GM21786 (cell line): ENCODE measurements around the gene BORCS5.
"Not testable (repeated sequence)": the region's sequence is repeated elsewhere in the genome, so short reads cannot be mapped to it uniquely, and the experiment has no call there.

Experiments
- ATAC-seq: cut with Tn5 transposase; IDR thresholded peaks from one replicate; pipeline ENCODE4 v1.9.1; 2021; ENCODE audit not compliant: unreplicated experiment

BORCS5 gene

DNA sequence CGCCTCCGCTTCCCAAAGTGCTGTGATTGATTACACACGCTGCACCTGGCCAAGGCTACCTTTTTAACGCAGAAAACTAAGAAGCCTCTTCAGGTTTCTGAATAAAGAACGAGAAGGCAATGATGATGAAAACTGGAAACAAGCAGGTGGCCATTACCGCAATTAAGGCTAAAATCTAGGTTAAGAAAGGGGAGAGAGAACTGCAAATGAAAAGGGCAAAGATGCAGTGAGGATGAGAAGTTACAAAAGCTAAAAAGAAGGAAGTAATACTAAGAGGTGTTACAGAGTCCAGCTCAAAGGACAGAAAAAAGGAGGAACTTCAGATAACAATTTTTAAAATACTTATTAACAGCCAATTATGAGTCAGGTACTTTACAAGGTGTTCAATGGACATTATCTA is 126.1 kb downstream of the BORCS5 start:
- peak; percentile 44 for ATAC-seq

DNA sequence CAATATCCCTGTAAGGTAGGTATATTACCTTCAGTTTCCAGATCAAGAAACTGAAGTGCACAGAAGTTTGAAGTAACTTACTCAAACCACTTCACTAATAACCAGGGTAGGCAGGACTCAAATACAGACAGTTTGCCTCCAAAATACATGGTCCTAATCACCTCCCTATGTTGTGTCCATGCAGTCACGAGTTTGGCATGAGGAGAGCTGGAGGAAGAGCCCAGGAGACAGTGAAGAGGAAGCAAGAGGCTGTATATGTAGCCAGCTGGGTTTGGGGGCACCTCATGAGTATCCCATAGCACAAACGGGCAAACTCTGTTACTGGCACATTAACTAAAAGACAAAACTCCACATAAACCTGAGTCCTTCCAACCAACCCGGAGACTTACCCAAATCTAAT is 126.6 kb downstream of the BORCS5 start:
- ATAC-seq, result no peak

DNA sequence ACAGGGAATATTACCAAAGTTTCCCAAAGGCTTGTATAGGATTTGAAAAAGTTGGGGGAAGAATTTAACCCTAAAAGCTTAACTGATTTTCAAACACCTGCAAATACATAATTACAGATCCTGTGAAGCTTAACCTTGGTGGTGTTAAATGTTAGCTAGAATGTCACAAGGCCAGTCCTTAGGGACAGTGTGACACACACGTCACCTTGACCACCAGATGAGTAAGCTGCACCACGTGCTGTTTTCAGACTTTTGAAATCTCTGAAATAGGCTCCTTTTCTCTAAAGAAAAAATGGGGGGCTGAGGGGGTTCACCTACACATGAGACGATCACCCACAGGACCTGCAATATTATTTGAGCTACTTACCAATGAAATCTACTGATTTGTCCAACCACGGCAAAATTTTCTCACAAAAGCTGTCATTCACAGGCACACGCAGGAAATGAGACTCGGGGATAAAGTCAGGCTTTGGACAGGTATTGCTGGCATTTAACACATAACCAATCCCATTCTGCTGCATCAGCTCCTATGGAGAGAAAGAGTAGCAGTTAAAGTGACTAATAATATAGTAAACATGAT is 129.9 kb downstream of the BORCS5 start:
- peak; percentile 85 for ATAC-seq

DNA sequence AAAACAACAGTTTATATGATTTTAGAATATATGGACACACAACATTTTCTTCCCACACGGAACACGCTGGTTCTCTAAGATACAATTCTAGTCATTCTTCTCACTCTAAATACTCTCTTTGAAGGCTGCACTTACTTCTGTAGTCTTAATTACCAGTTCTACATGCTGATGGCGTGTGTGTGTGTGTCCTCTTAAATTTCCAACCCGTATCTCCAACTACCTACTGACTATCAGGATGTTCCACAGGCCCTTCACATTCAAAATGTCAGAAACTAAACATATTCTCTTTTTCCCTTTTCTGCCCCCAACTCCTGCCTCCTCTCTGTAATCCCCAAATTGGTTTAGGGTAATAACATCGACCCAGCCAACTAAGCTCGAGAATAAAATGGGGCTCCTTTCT is 130.6 kb downstream of the BORCS5 start:
- no peak for ATAC-seq

DNA sequence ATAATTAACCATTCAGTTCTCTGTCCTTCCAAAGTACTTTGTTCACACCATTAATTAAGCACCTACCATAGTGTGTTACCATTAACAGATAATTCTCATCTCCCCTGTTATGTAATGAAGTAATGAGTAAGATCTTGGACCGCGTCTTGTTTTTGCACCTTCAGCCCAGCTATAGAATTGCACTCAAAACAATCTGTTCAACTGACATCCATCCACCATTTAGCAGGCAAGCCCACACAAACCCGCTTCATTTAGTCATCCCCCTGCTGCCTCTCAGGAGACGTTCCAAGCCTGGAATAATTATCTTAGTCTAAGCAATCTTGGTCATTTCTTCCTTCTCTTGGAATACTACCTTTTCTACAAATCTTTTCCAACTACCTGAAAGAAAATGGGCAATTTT is 131.4 kb downstream of the BORCS5 start:
- ATAC-seq, result no peak

DNA sequence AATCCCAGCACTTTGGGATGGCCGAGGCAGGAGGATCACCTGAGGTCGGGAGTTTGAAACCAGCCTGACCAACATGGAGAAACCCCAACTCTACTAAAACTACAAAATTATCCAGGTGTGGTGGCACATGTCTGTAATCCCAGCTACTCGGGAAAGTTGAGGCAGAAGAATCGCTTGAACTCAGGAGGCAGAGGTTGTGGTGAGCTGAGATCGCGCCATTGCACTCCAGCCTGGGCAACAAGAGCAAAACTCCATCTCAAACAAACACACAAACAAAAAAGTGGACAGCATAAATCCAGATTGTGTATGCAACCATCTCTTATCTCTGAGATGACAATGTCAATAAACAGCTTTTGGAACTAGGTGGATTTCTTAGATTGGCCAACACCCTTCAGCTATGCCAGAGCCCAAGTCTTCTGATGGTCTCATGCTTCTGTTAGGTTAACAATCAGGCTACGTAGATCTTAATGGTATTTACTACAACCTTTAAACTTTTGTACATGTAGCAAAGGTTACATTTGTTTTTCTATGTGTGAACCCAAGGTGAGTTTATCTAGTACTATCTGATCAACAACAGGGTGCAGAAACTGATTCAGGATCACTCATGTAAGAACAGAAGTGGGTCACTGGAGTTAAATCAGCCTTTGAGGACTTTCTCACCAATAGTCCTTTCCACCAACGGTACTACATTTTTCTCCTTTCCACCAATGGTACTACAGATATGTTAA is 132.1 kb downstream of the BORCS5 start:
- ATAC-seq, result no peak

DNA sequence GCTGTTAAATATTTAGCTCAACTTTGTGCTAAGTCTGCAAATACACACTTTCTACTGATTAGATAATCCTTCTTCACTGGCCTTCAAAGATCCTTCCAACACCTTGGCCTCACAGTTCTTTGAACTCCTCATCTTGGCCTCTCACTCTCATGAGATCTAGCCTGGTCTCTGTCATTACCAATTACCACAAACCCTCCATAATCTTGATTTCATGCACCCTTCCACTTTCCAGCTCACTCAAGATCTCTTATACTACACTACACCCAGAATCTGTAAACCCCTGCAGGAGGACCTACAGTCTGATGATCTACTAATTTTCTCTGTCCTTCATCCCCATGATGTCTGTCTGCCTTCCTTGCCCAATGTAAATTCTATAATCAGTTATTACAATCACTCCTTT is 134.7 kb downstream of the BORCS5 start:
- no peak for ATAC-seq

DNA sequence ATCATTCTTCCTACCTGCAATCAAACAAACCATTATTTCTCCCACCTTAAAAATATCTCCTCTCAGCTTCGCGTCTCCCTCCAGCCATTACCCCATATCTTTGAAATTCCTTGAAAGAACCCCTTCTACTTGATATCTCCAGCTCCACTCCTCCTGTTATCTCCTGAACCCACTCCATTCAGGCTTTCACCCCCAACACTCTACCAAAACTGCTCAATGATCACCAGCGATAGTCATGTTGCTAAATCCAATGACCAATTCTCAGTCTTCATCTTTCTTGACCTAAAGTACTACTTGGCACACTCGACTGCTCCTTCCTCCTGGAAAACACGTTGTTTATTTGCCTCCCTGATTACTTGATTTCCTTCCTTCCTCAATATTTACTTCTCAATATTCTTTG is 135.7 kb downstream of the BORCS5 start:
- ATAC-seq, result no peak

DNA sequence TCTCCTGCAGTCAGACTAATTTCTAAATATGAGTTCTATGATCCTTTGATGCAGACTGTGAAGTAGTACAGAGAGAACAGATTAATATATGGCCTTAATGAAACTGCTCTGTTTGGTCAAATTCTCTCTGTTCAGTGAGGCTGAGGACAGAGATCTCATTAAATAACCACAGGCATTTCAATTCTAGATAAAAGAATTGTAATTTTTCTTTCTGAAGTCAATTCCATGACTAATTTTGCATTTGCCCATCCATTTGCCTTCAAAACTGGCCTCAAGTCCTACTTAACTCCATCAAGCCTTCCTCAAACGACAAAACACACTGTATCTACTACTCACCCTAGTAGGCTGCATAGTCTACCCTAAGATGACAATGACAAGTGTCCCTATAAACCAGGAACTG is 138.7 kb downstream of the BORCS5 start:
- ATAC-seq, result no peak

DNA sequence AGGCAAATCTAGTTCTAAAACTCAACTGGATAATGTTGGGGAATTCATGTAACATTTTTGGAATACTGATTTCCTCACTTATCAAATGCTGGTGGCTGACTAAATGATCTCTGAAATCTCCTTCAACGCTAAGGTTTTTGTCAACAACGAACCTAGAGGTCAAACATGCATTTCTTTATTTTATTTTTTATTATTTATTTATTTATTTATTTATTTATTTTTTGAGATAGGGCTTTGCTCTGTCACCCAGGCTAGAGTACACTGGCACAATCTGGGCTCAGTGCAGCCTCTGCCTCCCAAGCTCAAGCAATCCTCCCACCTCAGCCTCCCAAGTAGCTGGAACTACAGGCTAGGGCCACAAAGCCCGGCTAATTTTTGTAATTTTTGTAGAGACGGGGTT is 141.3 kb downstream of the BORCS5 start:
- ATAC-seq, result no peak

DNA sequence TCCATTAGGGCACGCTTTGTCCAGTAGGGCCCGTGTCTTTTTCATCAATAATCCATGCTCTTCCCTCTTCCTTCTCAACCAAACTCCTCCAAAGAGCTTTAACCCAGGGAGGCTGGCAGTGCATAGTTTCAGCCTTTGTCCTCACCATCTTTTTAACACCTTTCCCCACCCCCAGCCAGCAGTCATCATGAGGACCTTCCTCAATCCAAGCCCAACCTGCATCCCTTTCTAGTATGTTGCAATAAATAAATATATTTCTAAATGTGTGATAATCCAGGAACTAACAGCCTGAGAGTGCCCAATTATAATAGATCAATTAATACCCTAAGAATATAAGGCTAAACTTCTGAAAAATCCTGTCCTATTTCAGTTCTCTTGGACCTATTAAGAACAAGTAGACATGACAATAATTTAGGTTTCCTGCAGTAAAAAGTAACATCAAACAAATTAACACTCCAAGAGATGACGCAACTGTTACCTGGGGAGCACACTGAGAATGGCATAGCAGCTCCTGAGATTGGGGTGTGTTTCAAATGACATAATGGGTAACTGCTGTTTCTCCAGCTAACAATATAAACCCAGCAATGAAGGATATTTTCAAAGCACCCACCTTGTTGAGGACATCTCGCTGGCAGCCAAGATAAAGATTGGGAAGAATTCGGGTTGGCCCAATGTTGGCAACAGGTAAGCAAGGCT is 143.2 kb downstream of the BORCS5 start:
- no peak for ATAC-seq

DNA sequence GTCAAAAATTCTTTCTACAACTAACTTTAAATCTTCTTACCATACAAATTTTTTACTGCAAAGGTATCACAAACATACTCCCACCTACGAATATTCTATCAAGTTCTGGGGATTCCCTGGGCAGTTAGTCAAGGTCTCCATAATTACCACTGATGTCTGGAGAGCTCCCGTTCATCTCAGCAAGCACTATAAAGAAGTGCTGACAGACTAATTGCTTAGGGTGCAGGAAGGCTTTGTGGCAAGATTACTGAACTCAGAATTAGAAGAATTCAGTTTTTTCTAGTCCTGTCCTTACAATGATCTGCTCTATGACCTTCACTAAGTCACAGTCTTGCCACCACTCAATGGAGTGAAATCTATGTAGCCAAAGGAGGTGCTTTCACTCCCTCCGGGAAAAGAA is 144.2 kb downstream of the BORCS5 start:
- no peak for ATAC-seq

DNA sequence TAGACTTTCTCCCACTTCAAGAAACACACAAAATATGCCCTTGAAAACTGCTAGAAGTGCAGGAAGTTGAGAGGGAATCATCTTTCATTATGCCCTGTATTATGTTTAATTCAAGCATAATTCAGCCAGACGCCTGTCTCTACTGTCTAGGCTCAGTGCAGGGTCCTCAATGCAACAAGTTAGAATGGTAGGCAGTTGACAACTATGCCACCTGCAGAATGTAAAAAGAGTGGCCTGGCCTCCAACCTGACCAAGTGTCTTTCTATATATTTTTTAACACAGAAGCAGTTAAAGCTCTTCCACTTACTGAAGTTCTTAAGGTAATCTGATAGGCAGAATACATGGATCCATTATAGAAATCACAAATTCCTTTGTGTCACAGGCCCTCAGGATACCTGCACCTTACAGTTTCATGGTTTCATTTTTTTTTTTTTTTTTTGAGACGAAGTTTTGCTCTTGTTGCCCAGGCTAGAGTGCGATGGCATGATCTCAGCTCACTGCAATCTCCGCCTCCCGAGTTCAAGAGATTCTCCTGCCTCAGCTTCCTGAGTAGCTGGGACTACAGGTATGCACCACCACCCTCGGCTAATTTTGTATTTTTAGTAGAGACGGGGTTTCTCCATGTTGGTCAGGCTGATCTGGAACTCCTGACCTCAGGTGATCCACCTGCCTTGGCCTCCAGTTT is 145.4 kb downstream of the BORCS5 start:
- not testable (repeated sequence) for ATAC-seq

DNA sequence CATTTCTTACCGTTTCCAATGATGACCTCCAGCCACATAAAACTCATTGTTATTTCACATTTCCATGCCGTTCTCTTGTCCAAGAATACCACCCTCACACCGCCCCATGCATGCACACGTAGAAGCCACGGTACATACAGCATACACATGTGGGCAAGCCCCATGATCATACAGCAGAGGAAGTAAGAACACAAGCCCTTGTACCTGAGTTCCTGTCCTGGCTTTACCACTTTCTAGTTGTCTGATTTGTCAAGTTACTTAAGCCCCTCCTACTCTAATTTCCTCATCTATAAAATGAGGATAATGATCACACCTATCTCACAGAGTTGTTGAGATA is 145.9 kb downstream of the BORCS5 start:
- no peak for ATAC-seq

DNA sequence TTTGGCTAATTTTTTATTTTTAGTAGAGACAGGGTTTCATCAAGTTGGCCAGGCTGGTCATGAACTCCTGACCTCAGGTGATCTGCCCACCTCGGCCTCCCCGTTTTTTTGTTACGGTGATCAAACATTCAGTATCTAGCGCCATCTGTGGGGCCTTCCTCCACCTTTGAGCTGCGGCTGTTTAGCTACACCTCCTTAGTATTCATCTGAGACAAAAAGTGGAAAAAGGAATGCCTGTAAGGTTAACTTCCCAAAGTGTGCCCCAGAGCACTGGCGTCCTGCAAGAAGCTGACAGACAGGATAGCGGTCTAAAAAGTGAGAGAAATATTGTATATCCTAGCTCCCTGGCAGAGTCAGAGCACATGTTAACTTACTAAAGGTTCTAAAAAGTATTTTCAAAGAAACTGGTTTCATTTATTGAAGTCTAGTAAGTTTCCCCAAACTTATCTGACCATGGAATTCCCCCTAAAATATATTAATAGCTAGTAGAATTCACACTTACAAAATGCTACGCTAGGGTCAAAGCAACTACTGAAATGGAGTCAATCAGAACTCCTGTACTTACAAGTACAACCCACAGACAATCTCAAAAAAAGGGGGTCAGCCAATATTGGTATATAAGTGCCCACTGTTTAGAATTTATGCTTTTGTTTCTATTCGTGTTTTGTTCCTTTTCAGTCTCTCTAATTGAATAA is 146.7 kb downstream of the BORCS5 start:
- ATAC-seq, result no peak

DNA sequence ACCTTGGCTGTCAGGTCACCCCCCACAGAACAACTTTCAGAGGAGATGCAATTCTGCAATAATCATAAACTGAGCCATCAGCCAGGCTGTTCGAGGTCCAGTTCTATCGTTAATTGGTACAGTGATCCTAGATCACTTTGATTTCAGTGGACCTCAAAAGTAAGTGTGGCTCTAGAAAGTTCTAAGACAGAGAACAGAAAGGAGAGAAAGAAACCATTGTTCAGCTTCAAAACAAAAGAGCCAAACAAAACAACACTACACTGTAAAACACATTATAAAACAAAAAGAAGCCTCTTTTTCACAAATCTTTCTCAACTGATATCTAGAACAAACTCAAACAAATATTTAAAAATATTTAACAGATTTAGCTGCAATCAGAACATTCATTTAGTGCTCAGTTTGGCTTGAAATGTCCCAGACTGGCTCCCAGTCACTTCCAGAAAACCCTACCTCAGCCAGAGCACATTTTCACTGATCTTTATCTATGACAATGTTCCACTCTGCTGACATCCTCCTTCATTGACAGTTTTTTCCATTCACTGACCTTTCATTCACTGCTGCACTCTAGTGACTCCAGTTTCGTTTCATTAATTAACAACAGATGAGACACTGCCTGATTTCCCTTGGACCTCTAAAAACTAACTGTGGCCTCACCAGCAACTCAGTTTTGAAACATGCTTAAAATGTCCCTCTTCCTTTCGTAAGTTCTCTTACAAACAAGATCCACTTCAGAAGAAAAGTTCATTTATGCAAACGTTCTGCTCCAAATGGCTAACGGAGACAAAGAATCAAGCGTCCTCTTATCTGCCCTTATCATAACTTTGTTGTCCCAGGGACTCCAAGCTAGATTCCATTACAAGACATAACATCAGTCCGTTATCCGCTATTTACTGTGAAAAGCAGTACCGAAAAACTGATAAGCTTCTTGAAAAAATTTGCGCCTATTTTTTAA is 148.9 kb downstream of the BORCS5 start:
- peak; percentile 82 for ATAC-seq

DNA sequence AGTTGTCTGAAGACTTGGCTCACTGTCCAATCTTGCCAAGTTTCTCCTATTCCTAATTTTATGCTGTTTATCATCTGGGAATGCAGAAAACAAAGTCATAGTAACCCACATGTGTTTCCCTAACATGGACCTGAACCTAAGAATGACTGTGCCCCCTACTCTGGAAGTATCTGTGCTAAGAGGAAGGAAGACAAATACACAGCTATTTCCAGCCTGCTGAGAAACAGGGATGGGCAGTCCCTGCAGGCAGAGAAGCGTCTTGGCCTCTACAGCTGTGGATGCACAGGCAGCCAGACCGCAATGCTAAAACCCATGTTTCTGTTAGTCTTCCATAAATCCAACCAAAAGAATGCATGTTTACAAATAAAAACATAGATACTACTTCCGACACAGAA is 149.6 kb downstream of the BORCS5 start:
- ATAC-seq, result no peak

DNA sequence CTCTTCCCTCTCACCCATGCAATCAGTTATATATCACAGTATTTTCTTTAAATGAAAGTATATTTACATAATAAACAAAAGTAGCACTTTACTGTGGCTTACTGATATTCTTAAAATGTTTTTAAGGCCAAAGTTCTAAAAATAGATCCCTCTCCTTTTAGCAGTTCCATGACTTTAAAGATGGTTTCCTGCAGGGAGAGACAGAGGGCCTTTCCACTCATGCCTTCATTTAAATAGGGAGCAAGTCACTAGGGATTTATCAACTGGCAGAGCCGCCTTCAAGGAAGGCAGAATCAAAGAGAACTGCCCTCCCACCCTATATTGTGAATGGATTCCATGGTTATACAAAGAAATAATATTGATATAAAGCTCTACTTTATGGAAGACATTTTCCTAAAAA is 150.2 kb downstream of the BORCS5 start:
- no peak for ATAC-seq

DNA sequence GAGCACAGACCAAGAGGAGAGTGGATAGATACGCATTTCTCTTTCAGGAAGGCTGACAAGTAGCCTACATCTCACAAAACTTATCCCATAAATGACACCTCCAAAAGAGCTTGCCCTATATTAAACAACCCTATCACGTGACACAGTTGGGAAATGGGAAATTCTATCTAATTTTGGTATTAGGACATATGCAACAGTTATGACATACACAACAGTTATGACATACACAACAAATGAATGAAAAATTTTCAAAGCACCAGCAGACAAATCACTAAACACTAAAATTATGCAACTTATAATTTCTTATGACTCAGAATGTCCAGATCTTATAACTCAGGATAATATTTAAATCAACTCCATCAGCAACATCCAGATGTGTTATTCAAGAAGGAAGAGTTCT is 151.7 kb downstream of the BORCS5 start:
- ATAC-seq, result no peak

DNA sequence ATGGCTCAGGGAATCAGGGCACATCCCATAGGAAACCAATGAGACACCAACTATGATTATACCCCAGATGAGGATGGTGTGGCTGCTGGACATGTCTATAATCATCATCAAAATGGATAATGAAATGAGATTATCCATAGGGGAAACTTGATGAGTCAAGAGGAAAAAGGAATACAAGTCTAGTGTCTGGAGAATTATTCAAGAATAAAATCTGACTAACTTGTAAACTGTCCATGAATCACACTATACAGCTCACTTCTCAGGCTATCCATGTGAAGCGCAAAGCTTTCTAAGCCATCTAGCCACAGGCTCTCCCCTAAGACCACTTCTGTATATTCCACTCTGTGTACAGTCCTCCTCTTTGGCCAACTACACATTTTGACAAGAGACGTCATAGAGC is 153.3 kb downstream of the BORCS5 start:
- no peak for ATAC-seq
